HepG2 (cell line): ENCODE data around the gene AFDN. TPM values are rescaled to one million over a fixed set of nuclear protein-coding genes. Genes with fewer than 3 reads are reported as not detected.

ENCODE experiments used
- NPAS2 ChIP-seq: sonication (generic); formaldehyde crosslinking; IDR thresholded peaks from 2 replicates; pipeline ENCODE4 v1.8.0; 2022; ENCODE audit warnings: mild to moderate bottlenecking, missing genetic modification reagents, borderline replicate concordance
- PHB2 ChIP-seq: fragments of 450-650 bp; IDR thresholded peaks from 2 replicates; pipeline ENCODE4 v1.6.1; 2018; ENCODE audit not compliant: partially characterized antibody
- POLR2AphosphoS2 ChIP-seq: IDR thresholded peaks from 2 replicates; pipeline ENCODE4 v1.6.1; 2011; ENCODE audit warnings: low read depth, low read length, improper control_type of control experiment
- RBM22 ChIP-seq: fragments of 200-400 bp; formaldehyde crosslinking; optimal IDR thresholded peaks from 2 replicates; pipeline ENCODE3; 2017; ENCODE audit warnings: mild to moderate bottlenecking, low read length, moderate library complexity
- TCF7L2 ChIP-seq: IDR thresholded peaks from 2 replicates; pipeline ENCODE4 v1.6.1; 2011; ENCODE audit warnings: mild to moderate bottlenecking, low read depth, low read length, moderate library complexity
- ZNF496 ChIP-seq: sonication (generic); formaldehyde crosslinking; IDR thresholded peaks from 2 replicates; pipeline ENCODE4 v1.8.1; 2023; ENCODE audit warnings: mild to moderate bottlenecking, moderate library complexity, missing genetic modification reagents; ENCODE audit not compliant: insufficient replicate concordance
- ZNF550 ChIP-seq: sonication (generic); formaldehyde crosslinking; IDR thresholded peaks from 2 replicates; pipeline ENCODE4 v1.4.0; 2020; ENCODE audit warnings: mild to moderate bottlenecking, missing genetic modification reagents, borderline replicate concordance
- ZNF605 ChIP-seq: sonication (generic); formaldehyde crosslinking; IDR thresholded peaks from 2 replicates; pipeline ENCODE4 v1.8.0; 2022; ENCODE audit warnings: mild to moderate bottlenecking, missing genetic modification reagents
- ZNF878 ChIP-seq: sonication (generic); formaldehyde crosslinking; IDR thresholded peaks from 2 replicates; pipeline ENCODE4 v1.8.1; 2023; ENCODE audit warnings: mild to moderate bottlenecking, missing genetic modification reagents, moderate library complexity
- polyA plus RNA-seq, 8 experiments: library from polyadenylated mRNA; depleted of rRNA in 3 of 8; stranded (reverse) in 7 of 8; unstranded in 1 of 8; fragments of >200 nt; fragmentation: Illumina TruSeq in 4 of 8; extraction: Trizol in 4 of 8; gene quantifications; 2 replicates each; pipeline versions ENCODE4 v1.2.1 to v1.2.3, GENCODE V29; 2011 to 2016; ENCODE audit warnings: low read depth in 4 of 8, missing spikeins in 1 of 8, mixed read lengths in 1 of 8; ENCODE audit not compliant: insufficient read depth in 1 of 8
- total RNA-seq, 5 experiments: library from RNA; depleted of rRNA; stranded (reverse); fragments of >200 nt; fragmentation: Illumina TruSeq; extraction: Trizol; gene quantifications; 2 replicates each; pipeline ENCODE4 v1.2.3, GENCODE V29; 2016; ENCODE audit warnings: low read depth in 1 of 5
- TF ChIP-seq, protein P1 (sequence below): sonication (generic); formaldehyde crosslinking; conservative IDR thresholded peaks from 2 replicates; pipeline ENCODE4 v1.4.0; 2020; ENCODE audit warnings: missing genetic modification reagents
- TF ChIP-seq, protein P2 (sequence below): conservative IDR thresholded peaks from 2 replicates; pipeline ENCODE4 v1.6.1; 2018; ENCODE audit warnings: missing genetic modification reagents
- TF ChIP-seq, protein P3 (sequence below): sonication (generic); formaldehyde crosslinking; IDR thresholded peaks from 2 replicates; pipeline ENCODE4 v1.5.0; 2020; ENCODE audit warnings: mild to moderate bottlenecking, missing genetic modification reagents
- TF ChIP-seq, protein P4 (sequence below): sonication (generic); formaldehyde crosslinking; IDR thresholded peaks from 2 replicates; pipeline ENCODE4 v1.5.0; 2020; ENCODE audit warnings: mild to moderate bottlenecking, missing genetic modification reagents, borderline replicate concordance
- TF ChIP-seq, protein P5 (sequence below): sonication (generic); formaldehyde crosslinking; IDR thresholded peaks from 2 replicates; pipeline ENCODE4 v1.4.0; 2020; ENCODE audit warnings: missing genetic modification reagents
- TF ChIP-seq, protein P6 (sequence below): fragments of 450-650 bp; IDR thresholded peaks from 2 replicates; pipeline ENCODE4 v1.6.1; 2017
- TF ChIP-seq, protein P7 (sequence below): IDR thresholded peaks from 2 replicates; pipeline ENCODE4 v1.6.1; 2016; ENCODE audit warnings: missing biosample characterization, missing genetic modification reagents, low read depth

AFDN gene
- total and polyA plus RNA-seq, 2 of the 13 experiments (the other 11 are each of a cell fraction or from before 2014, with no cell fraction given), result 136 to 151 TPM

DNA sequence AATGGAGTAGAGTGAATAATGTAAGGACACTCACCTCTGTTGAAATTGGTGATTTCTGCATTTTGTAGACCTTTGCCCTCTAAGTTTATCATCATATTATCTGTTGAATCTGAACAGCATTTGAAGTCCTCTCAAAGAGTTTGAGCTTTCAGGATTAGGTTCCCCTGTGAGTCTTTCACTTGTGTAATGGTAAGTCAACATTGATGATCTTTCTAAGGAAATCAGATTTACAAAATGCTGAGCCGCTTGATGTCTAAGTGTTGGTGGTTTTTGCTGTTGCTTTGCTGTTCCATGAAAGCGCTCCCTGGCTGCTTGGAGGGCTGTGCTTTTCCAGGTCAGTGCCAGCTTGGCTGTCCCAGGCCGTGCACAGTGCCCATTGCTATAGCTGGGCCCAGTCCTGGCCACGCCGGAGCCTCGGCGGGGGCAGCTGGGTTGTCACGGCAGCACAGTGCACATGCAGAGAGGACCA is 136.9 kb downstream of the AFDN start (continued):
- TF ChIP-seq TCF7L2 (peak; percentile 54; the same call in 1 of the 2 replicates), NPAS2 (no peak), ZNF878 (no peak), POLR2AphosphoS2 (no peak), ZNF605 (no peak), ZNF550 (CRISPR knock-in tag) (no peak), RBM22 (peak; percentile 84), ZNF496 (CRISPR knock-in tag) (no peak), PHB2 (no peak)
- TF ChIP-seq, protein P1, sequence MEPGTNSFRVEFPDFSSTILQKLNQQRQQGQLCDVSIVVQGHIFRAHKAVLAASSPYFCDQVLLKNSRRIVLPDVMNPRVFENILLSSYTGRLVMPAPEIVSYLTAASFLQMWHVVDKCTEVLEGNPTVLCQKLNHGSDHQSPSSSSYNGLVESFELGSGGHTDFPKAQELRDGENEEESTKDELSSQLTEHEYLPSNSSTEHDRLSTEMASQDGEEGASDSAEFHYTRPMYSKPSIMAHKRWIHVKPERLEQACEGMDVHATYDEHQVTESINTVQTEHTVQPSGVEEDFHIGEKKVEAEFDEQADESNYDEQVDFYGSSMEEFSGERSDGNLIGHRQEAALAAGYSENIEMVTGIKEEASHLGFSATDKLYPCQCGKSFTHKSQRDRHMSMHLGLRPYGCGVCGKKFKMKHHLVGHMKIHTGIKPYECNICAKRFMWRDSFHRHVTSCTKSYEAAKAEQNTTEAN (CRISPR knock-in tag), result peak; percentile 91
- TF ChIP-seq, protein P2, sequence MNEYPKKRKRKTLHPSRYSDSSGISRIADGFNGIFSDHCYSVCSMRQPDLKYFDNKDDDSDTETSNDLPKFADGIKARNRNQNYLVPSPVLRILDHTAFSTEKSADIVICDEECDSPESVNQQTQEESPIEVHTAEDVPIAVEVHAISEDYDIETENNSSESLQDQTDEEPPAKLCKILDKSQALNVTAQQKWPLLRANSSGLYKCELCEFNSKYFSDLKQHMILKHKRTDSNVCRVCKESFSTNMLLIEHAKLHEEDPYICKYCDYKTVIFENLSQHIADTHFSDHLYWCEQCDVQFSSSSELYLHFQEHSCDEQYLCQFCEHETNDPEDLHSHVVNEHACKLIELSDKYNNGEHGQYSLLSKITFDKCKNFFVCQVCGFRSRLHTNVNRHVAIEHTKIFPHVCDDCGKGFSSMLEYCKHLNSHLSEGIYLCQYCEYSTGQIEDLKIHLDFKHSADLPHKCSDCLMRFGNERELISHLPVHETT (CRISPR knock-in tag), result peak; percentile 27; the same call in 1 of the 2 replicates
- TF ChIP-seq, protein P3, sequence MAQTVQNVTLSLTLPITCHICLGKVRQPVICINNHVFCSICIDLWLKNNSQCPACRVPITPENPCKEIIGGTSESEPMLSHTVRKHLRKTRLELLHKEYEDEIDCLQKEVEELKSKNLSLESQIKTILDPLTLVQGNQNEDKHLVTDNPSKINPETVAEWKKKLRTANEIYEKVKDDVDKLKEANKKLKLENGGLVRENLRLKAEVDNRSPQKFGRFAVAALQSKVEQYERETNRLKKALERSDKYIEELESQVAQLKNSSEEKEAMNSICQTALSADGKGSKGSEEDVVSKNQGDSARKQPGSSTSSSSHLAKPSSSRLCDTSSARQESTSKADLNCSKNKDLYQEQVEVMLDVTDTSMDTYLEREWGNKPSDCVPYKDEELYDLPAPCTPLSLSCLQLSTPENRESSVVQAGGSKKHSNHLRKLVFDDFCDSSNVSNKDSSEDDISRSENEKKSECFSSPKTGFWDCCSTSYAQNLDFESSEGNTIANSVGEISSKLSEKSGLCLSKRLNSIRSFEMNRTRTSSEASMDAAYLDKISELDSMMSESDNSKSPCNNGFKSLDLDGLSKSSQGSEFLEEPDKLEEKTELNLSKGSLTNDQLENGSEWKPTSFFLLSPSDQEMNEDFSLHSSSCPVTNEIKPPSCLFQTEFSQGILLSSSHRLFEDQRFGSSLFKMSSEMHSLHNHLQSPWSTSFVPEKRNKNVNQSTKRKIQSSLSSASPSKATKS (CRISPR knock-in tag), result no peak
- TF ChIP-seq, protein P4, sequence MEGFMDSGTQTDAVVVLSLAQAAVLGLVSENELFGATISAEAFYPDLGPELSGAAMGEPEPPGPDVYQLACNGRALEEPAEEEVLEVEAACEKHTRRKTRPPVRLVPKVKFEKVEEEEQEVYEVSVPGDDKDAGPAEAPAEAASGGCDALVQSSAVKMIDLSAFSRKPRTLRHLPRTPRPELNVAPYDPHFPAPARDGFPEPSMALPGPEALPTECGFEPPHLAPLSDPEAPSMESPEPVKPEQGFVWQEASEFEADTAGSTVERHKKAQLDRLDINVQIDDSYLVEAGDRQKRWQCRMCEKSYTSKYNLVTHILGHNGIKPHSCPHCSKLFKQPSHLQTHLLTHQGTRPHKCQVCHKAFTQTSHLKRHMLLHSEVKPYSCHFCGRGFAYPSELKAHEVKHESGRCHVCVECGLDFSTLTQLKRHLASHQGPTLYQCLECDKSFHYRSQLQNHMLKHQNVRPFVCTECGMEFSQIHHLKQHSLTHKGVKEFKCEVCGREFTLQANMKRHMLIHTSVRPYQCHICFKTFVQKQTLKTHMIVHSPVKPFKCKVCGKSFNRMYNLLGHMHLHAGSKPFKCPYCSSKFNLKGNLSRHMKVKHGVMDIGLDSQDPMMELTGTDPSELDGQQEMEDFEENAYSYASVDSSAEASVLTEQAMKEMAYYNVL (CRISPR knock-in tag), result peak; percentile 30; the same call in 1 of the 2 replicates
- TF ChIP-seq, protein P5, sequence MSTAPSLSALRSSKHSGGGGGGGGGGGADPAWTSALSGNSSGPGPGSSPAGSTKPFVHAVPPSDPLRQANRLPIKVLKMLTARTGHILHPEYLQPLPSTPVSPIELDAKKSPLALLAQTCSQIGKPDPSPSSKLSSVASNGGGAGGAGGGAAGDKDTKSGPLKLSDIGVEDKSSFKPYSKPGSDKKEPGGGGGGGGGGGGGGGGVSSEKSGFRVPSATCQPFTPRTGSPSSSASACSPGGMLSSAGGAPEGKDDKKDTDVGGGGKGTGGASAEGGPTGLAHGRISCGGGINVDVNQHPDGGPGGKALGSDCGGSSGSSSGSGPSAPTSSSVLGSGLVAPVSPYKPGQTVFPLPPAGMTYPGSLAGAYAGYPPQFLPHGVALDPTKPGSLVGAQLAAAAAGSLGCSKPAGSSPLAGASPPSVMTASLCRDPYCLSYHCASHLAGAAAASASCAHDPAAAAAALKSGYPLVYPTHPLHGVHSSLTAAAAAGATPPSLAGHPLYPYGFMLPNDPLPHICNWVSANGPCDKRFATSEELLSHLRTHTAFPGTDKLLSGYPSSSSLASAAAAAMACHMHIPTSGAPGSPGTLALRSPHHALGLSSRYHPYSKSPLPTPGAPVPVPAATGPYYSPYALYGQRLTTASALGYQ (CRISPR knock-in tag), result peak; percentile 87
- TF ChIP-seq, protein P6, sequence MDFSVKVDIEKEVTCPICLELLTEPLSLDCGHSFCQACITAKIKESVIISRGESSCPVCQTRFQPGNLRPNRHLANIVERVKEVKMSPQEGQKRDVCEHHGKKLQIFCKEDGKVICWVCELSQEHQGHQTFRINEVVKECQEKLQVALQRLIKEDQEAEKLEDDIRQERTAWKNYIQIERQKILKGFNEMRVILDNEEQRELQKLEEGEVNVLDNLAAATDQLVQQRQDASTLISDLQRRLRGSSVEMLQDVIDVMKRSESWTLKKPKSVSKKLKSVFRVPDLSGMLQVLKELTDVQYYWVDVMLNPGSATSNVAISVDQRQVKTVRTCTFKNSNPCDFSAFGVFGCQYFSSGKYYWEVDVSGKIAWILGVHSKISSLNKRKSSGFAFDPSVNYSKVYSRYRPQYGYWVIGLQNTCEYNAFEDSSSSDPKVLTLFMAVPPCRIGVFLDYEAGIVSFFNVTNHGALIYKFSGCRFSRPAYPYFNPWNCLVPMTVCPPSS, result no peak
- TF ChIP-seq, protein P7, sequence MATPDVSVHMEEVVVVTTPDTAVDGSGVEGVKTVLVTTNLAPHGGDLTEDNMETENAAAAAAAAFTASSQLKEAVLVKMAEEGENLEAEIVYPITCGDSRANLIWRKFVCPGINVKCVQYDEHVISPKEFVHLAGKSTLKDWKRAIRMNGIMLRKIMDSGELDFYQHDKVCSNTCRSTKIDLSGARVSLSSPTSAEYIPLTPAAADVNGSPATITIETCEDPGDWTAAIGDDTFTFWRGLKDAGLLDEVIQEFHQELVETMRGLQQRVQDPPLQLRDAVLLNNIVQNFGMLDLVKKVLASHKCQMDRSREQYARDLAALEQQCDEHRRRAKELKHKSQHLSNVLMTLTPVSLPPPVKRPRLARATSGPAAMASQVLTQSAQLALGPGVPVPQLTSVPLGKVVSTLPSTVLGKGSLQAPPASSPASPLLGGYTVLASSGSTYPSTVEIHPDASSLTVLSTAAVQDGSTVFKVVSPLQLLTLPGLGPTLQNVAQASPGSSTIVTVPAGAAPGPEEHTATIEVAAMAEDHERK (CRISPR knock-in tag), result no peak
